ENCODE data around the gene UBE2J1. TPM values are rescaled to one million over a fixed set of nuclear protein-coding genes. Genes with fewer than 3 reads are reported as not detected.

Gene UBE2J1
- total and polyA plus RNA-seq, 2 donors (not counting 1 experiment from before 2014, with no cell fraction given), result 27.6 to 53.6 TPM

DNA sequence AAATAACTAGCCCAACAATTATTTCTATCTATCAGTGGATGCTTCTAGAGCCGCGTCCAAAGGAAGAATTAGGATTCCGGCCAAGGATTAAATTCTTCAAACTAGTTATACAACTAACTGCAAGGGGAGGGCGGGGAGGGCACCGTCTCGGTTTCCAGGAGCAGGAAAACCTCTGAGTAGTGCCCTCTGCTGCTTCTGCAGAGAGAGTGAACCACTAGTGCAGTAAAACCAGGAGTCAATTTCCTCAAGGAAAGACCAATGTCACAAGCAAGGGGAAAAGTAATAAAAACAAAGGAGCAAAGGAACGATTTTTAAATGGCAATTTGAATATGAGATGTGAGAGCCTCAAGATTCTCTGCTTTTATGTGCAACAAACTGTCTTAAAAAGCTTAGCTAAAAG, 16.5 kb upstream of the UBE2J1 start:
- Histone ChIP-seq H3K4me1 (ENCODE audit: control insufficient read depth, extremely low read depth, insufficient read depth, low read length) (peaks cover 2% of the 10 kb centered on the region), H3K27ac (ENCODE audit: insufficient read depth, low read length) (no peak overlapping the region), H3K4me2 (ENCODE audit: extremely low read depth, insufficient read depth, low read length) (no peak overlapping the region), H3K9ac (ENCODE audit: insufficient read depth, low read length) (no peak overlapping the region), H3K9me3 (ENCODE audit: control insufficient read depth, insufficient read depth, low read depth, low read length) (no peaks in the 10 kb centered on the region), H3K79me2 (ENCODE audit: control insufficient read depth, insufficient read depth, low read length) (no peaks in the 10 kb centered on the region), H4K20me1 (ENCODE audit: control insufficient read depth, extremely low read depth, insufficient read depth, low read length) (no peaks in the 10 kb centered on the region), H3K27me3 (ENCODE audit: control insufficient read depth, insufficient read depth, low read length) (no peaks in the 10 kb centered on the region), H3K4me3 (replicated peaks in 1 of 4; ENCODE audit: control extremely low read depth in 1 of 4, insufficient read depth in 1 of 4, low read depth in 3 of 4, low read length in 4 of 4) (no peak overlapping the region), H2AFZ (ENCODE audit: low read length) (no peak overlapping the region), H3K36me3 (ENCODE audit: control insufficient read depth, insufficient read depth, low read length) (no peaks in the 10 kb centered on the region)
- DNase-seq (ENCODE audit: low read depth in 2 of 2), result peak; percentile 59
- TF ChIP-seq EZH2 (IDR thresholded peaks at IDR 0.05; ENCODE audit: low read length, missing control alignments), result no peak
- TF ChIP-seq, protein P1, sequence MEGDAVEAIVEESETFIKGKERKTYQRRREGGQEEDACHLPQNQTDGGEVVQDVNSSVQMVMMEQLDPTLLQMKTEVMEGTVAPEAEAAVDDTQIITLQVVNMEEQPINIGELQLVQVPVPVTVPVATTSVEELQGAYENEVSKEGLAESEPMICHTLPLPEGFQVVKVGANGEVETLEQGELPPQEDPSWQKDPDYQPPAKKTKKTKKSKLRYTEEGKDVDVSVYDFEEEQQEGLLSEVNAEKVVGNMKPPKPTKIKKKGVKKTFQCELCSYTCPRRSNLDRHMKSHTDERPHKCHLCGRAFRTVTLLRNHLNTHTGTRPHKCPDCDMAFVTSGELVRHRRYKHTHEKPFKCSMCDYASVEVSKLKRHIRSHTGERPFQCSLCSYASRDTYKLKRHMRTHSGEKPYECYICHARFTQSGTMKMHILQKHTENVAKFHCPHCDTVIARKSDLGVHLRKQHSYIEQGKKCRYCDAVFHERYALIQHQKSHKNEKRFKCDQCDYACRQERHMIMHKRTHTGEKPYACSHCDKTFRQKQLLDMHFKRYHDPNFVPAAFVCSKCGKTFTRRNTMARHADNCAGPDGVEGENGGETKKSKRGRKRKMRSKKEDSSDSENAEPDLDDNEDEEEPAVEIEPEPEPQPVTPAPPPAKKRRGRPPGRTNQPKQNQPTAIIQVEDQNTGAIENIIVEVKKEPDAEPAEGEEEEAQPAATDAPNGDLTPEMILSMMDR (conservative IDR thresholded peaks at IDR 0.05 in 1 of 2, IDR thresholded peaks at IDR 0.05 in 1 of 2; ENCODE audit: low read depth in 1 of 2, low read length in 2 of 2), result peak; percentile 52 to 60

DNA sequence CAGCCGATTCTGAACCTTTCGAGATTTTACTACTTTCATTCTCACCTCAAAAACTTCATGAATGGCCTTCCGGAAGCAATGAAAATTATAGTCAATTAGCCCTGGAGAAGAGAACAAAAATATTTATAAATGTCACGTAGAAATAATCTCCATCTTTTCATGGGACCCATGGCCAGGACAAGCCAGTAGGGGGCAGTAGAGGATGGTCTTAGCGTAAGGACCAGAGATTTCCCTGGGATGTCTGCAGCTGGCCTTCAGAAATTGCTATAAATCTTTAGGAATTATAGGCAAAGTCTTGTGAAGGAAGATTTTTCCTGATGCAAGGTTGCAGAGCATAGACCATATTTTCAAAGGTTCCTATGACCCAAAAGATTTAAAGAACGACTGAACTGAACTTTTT, 15.6 kb upstream of the UBE2J1 start:
- no peaks in the 10 kb centered on the region for H3K9me3 ChIP-seq (ENCODE audit: control insufficient read depth, insufficient read depth, low read depth, low read length)
- H3K79me2 ChIP-seq (ENCODE audit: control insufficient read depth, insufficient read depth, low read length), result no peaks in the 10 kb centered on the region
- no peaks in the 10 kb centered on the region for H3K36me3 ChIP-seq (ENCODE audit: control insufficient read depth, insufficient read depth, low read length)
- DNase-seq (ENCODE audit: low read depth in 2 of 2), result peak; percentile 30 to 65
- no peak overlapping the region for H3K27ac ChIP-seq (ENCODE audit: insufficient read depth, low read length)
- no peak overlapping the region for H3K4me3 ChIP-seq (replicated peaks in 1 of 4; ENCODE audit: control extremely low read depth in 1 of 4, insufficient read depth in 1 of 4, low read depth in 3 of 4, low read length in 4 of 4)
- no peaks in the 10 kb centered on the region for H4K20me1 ChIP-seq (ENCODE audit: control insufficient read depth, extremely low read depth, insufficient read depth, low read length)
- TF ChIP-seq EZH2 (IDR thresholded peaks at IDR 0.05; ENCODE audit: low read length, missing control alignments), result no peak
- TF ChIP-seq, protein P1 (conservative IDR thresholded peaks at IDR 0.05 in 1 of 2, IDR thresholded peaks at IDR 0.05 in 1 of 2; ENCODE audit: low read depth in 1 of 2, low read length in 2 of 2), result peak; percentile 75 to 91
- peaks cover 2% of the 10 kb centered on the region for H3K4me1 ChIP-seq (ENCODE audit: control insufficient read depth, extremely low read depth, insufficient read depth, low read length)
- H2AFZ ChIP-seq (ENCODE audit: low read length), result no peak overlapping the region
- no peak overlapping the region for H3K9ac ChIP-seq (ENCODE audit: insufficient read depth, low read length)
- H3K4me2 ChIP-seq (ENCODE audit: extremely low read depth, insufficient read depth, low read length), result no peak overlapping the region
- no peaks in the 10 kb centered on the region for H3K27me3 ChIP-seq (ENCODE audit: control insufficient read depth, insufficient read depth, low read length)

DNA sequence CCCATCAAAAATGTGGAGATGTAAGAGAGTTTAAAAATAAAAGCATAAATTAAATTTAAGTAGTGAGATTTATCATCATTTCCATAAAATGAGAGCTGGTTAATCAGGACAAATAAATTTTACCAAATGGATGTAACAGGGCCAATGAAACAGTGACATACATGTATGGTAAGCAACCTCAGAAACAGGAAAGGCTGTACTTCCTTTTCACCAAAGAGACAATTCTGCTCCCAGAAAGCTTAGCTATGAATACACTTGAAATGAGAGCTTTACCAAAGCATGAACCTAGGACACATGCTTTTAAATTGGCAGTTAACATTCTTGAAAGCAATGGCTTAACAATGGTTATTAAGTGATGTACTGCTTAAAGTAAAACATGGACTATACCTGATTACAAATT, 12.1 kb upstream of the UBE2J1 start:
- no peak overlapping the region for H3K27ac ChIP-seq (ENCODE audit: insufficient read depth, low read length)
- no peaks in the 10 kb centered on the region for H3K27me3 ChIP-seq (ENCODE audit: control insufficient read depth, insufficient read depth, low read length)
- H3K4me3 ChIP-seq (replicated peaks in 1 of 4; ENCODE audit: control extremely low read depth in 1 of 4, insufficient read depth in 1 of 4, low read depth in 3 of 4, low read length in 4 of 4), result no peak overlapping the region
- no peaks in the 10 kb centered on the region for H3K9me3 ChIP-seq (ENCODE audit: control insufficient read depth, insufficient read depth, low read depth, low read length)
- H3K9ac ChIP-seq (ENCODE audit: insufficient read depth, low read length), result no peak overlapping the region
- no peak overlapping the region for H3K4me2 ChIP-seq (ENCODE audit: extremely low read depth, insufficient read depth, low read length)
- no peak overlapping the region for H2AFZ ChIP-seq (ENCODE audit: low read length)
- H3K79me2 ChIP-seq (ENCODE audit: control insufficient read depth, insufficient read depth, low read length), result no peaks in the 10 kb centered on the region
- no peaks in the 10 kb centered on the region for H4K20me1 ChIP-seq (ENCODE audit: control insufficient read depth, extremely low read depth, insufficient read depth, low read length)
- TF ChIP-seq, protein P1 (conservative IDR thresholded peaks at IDR 0.05 in 1 of 2, IDR thresholded peaks at IDR 0.05 in 1 of 2; ENCODE audit: low read depth in 1 of 2, low read length in 2 of 2), result no peak
- TF ChIP-seq EZH2 (IDR thresholded peaks at IDR 0.05; ENCODE audit: low read length, missing control alignments), result no peak
- no peak for DNase-seq (ENCODE audit: low read depth in 2 of 2)
- H3K36me3 ChIP-seq (ENCODE audit: control insufficient read depth, insufficient read depth, low read length), result no peaks in the 10 kb centered on the region
- no peaks in the 10 kb centered on the region for H3K4me1 ChIP-seq (ENCODE audit: control insufficient read depth, extremely low read depth, insufficient read depth, low read length)

All from fibroblast of lung (primary cell).